Hypothalamus (tissue), 51 donors: ENCODE measurements around the gene ADAMTSL2.

Experiments
- DNase-seq, 51 donors: peaks; one replicate each; lab custom pipeline; 2025; lab: John Stamatoyannopoulos, UW

Gene ADAMTSL2

GRCh38 chr9:133584167-133584558, 49.7 kb downstream of the ADAMTSL2 start:
- DNase-seq: no peak

- DNase-seq: peak in 3 of 51 donors; percentile 16 to 38 (median 25)
These were observed 50.3 kb downstream of the ADAMTSL2 start for GRCh38 chr9:133584559-133585476.

- DNase-seq: no peak
These were observed 51.2 kb downstream of the ADAMTSL2 start for GRCh38 chr9:133585481-133586351.

- DNase-seq: no peak
These were observed 52.5 kb downstream of the ADAMTSL2 start for GRCh38 chr9:133587051-133587450.

- DNase-seq: no peak
These were observed 53.0 kb downstream of the ADAMTSL2 start for GRCh38 chr9:133587466-133587865.

- DNase-seq: no peak
These were observed 55.1 kb downstream of the ADAMTSL2 start for GRCh38 chr9:133589454-133590227.

- DNase-seq: no peak
These were observed 55.8 kb downstream of the ADAMTSL2 start for GRCh38 chr9:133590231-133590855.

- DNase-seq: no peak
These were observed 56.8 kb downstream of the ADAMTSL2 start for GRCh38 chr9:133591116-133591910.

GRCh38 chr9:133591985-133592384, 57.5 kb downstream of the ADAMTSL2 start:
- no peak for DNase-seq

GRCh38 chr9:133592731-133593409, 58.4 kb downstream of the ADAMTSL2 start:
- DNase-seq: no peak

GRCh38 chr9:133593587-133594253, 59.2 kb downstream of the ADAMTSL2 start:
- no peak for DNase-seq

GRCh38 chr9:133594310-133594709, 59.8 kb downstream of the ADAMTSL2 start:
- no peak for DNase-seq

GRCh38 chr9:133595910-133596309, 61.4 kb downstream of the ADAMTSL2 start:
- no peak for DNase-seq

GRCh38 chr9:133597316-133597957, 62.9 kb downstream of the ADAMTSL2 start:
- no peak for DNase-seq

- DNase-seq: no peak
These were observed 64.5 kb downstream of the ADAMTSL2 start for GRCh38 chr9:133598978-133599377.

GRCh38 chr9:133599470-133600173, 65.1 kb downstream of the ADAMTSL2 start:
- DNase-seq: no peak

- no peak for DNase-seq
These were observed 66.2 kb downstream of the ADAMTSL2 start for GRCh38 chr9:133600739-133601138.
